Measurements from ENCODE around the gene PECR.

The PECR gene

GRCh38 chr2:216103213-216103612, 21.6 kb upstream of the PECR start:
- no peak for TF ChIP-seq CTCF (IDR thresholded peaks at IDR 0.05; ENCODE audit: unreplicated experiment in 3 of 3)
- Mint-ChIP-seq H3K4me1 (peaks cover 8% of the 10 kb centered on the region), H3K27me3 (ENCODE audit: low read depth) (no peaks in the 10 kb centered on the region), H3K27ac (no peak overlapping the region), H3K36me3 (ENCODE audit: low read depth) (peaks cover 13% of the 10 kb centered on the region), H3K9me3 (no peaks in the 10 kb centered on the region), H3K4me3 (no peak overlapping the region)

- Mint-ChIP-seq H3K27me3 (ENCODE audit: low read depth) (no peaks in the 10 kb centered on the region), H3K36me3 (ENCODE audit: low read depth) (peaks cover 13% of the 10 kb centered on the region), H3K4me3 (no peak overlapping the region), H3K4me1 (no peaks in the 10 kb centered on the region), H3K27ac (no peak overlapping the region), H3K9me3 (no peaks in the 10 kb centered on the region)
- TF ChIP-seq CTCF (IDR thresholded peaks at IDR 0.05; ENCODE audit: unreplicated experiment in 3 of 3) = no peak
These were observed 19.5 kb upstream of the PECR start for GRCh38 chr2:216101109-216101508.

GRCh38 chr2:216098421-216099334, 17.1 kb upstream of the PECR start:
- H3K27me3 Mint-ChIP-seq (ENCODE audit: low read depth) = no peaks in the 10 kb centered on the region
- H3K4me1 Mint-ChIP-seq = no peaks in the 10 kb centered on the region
- TF ChIP-seq CTCF (IDR thresholded peaks at IDR 0.05; ENCODE audit: unreplicated experiment in 3 of 3) = no peak
- H3K27ac Mint-ChIP-seq = no peak overlapping the region
- no peak overlapping the region for H3K4me3 Mint-ChIP-seq
- peaks cover 17% of the 10 kb centered on the region for H3K36me3 Mint-ChIP-seq (ENCODE audit: low read depth)
- H3K9me3 Mint-ChIP-seq = no peaks in the 10 kb centered on the region

- TF ChIP-seq CTCF (IDR thresholded peaks at IDR 0.05; ENCODE audit: unreplicated experiment in 3 of 3) = no peak
- Mint-ChIP-seq H3K36me3 (ENCODE audit: low read depth) (peaks cover 6% of the 10 kb centered on the region), H3K4me3 (no peak overlapping the region), H3K27me3 (ENCODE audit: low read depth) (peaks cover 3% of the 10 kb centered on the region), H3K4me1 (no peaks in the 10 kb centered on the region), H3K27ac (no peak overlapping the region), H3K9me3 (no peaks in the 10 kb centered on the region)
These were observed 13.1 kb upstream of the PECR start for GRCh38 chr2:216094701-216095100.

- peaks cover 3% of the 10 kb centered on the region for H3K27me3 Mint-ChIP-seq (ENCODE audit: low read depth)
- no peak for TF ChIP-seq CTCF (IDR thresholded peaks at IDR 0.05; ENCODE audit: unreplicated experiment in 3 of 3)
- H3K4me1 Mint-ChIP-seq = no peaks in the 10 kb centered on the region
- H3K36me3 Mint-ChIP-seq (ENCODE audit: low read depth) = peaks cover 8% of the 10 kb centered on the region
- no peak overlapping the region for H3K4me3 Mint-ChIP-seq
- peak overlapping the region in 1 of 3 experiments; percentile 34 for H3K27ac Mint-ChIP-seq
- no peaks in the 10 kb centered on the region for H3K9me3 Mint-ChIP-seq
These were observed 11.0 kb upstream of the PECR start for GRCh38 chr2:216092646-216093045.

GRCh38 chr2:216090369-216090786, 8.8 kb upstream of the PECR start:
- no peak overlapping the region for H3K4me3 Mint-ChIP-seq
- TF ChIP-seq CTCF (IDR thresholded peaks at IDR 0.05; ENCODE audit: unreplicated experiment in 3 of 3) = no peak
- H3K4me1 Mint-ChIP-seq = peaks cover 5% of the 10 kb centered on the region
- no peak overlapping the region for H3K27ac Mint-ChIP-seq
- H3K27me3 Mint-ChIP-seq (ENCODE audit: low read depth) = peaks cover 3% of the 10 kb centered on the region
- H3K36me3 Mint-ChIP-seq (ENCODE audit: low read depth) = peaks cover 4% of the 10 kb centered on the region
- H3K9me3 Mint-ChIP-seq = no peaks in the 10 kb centered on the region
